Ascending aorta (tissue), 2 donors: ENCODE measurements around the gene GIGYF2. TPM values are rescaled to one million over a fixed set of nuclear protein-coding genes. Genes with fewer than 3 reads are reported as not detected.

Experiments
- DNase-seq, 2 donors: peaks; one replicate each; pipeline ENCODE4 v3.0.0-alpha.2; 2019; ENCODE audit warnings: low spot score in 2 of 2
- H3K27ac ChIP-seq, 2 donors: fragments of 200-600 bp; sonication (generic); one replicate each; pipeline ENCODE4 v1.5.1; 2016 to 2017; ENCODE audit warnings: mild to moderate bottlenecking in 1 of 2
- H3K27me3 ChIP-seq: fragments of 200-600 bp; sonication (generic); one replicate; pipeline ENCODE4 v1.5.1; 2017
- H3K36me3 ChIP-seq, 2 donors: fragments of 200-600 bp; sonication (generic); one replicate each; pipeline ENCODE4 v1.5.1; 2016
- H3K4me1 ChIP-seq, 2 donors: fragments of 200-600 bp; sonication (generic); one replicate each; pipeline ENCODE4 v1.5.1; 2016 to 2017; ENCODE audit warnings: mild to moderate bottlenecking in 1 of 2
- H3K4me3 ChIP-seq, 2 donors: fragments of 200-600 bp; sonication (generic); one replicate each; pipeline ENCODE4 v1.5.1; 2016 to 2017; ENCODE audit warnings: mild to moderate bottlenecking in 1 of 2
- H3K9me3 ChIP-seq, 2 donors: fragments of 200-600 bp; sonication (generic); one replicate each; pipeline ENCODE4 v1.5.1; 2016
- intact Hi-C: fragments of 100-400 bp; cut with DNase I; formaldehyde crosslinking; loops from one replicate; pipeline ENCODE4 v1.15.1; 2023
- total RNA-seq: library from RNA; depleted of rRNA; stranded (reverse); fragments of >200 nt; gene quantifications from one replicate; pipeline ENCODE4 v1.1.0, GENCODE V29; 2016
- TF ChIP-seq, protein P1 (sequence below), 3 experiments: fragments of 200-600 bp in 2 of 3; fragments of 450-650 bp in 1 of 3; sonication (generic) in 2 of 3; IDR thresholded peaks; one replicate each; pipeline ENCODE4 v1.5.1; 2016 to 2019; ENCODE audit warnings: antibody characterized with exemption in 3 of 3, mild to moderate bottlenecking in 1 of 3, moderate library complexity in 1 of 3

The GIGYF2 gene
- total RNA-seq, 1 donor from 2014 or later: 27.5 TPM

- intact Hi-C loops: no loop called here
- TF ChIP-seq, protein P1, sequence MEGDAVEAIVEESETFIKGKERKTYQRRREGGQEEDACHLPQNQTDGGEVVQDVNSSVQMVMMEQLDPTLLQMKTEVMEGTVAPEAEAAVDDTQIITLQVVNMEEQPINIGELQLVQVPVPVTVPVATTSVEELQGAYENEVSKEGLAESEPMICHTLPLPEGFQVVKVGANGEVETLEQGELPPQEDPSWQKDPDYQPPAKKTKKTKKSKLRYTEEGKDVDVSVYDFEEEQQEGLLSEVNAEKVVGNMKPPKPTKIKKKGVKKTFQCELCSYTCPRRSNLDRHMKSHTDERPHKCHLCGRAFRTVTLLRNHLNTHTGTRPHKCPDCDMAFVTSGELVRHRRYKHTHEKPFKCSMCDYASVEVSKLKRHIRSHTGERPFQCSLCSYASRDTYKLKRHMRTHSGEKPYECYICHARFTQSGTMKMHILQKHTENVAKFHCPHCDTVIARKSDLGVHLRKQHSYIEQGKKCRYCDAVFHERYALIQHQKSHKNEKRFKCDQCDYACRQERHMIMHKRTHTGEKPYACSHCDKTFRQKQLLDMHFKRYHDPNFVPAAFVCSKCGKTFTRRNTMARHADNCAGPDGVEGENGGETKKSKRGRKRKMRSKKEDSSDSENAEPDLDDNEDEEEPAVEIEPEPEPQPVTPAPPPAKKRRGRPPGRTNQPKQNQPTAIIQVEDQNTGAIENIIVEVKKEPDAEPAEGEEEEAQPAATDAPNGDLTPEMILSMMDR (IDR thresholded peaks at IDR 0.05): no peak
- Histone ChIP-seq H3K27ac (no peak overlapping the region), H3K4me1 (no peaks in the 10 kb centered on the region), H3K9me3 (peaks cover 0 to 18% of the 10 kb centered on the region in 2 donors), H3K27me3 (no peaks in the 10 kb centered on the region), H3K4me3 (no peak overlapping the region), H3K36me3 (peaks cover 23 to 74% of the 10 kb centered on the region in 2 donors)
- no peak for DNase-seq
Measured at GRCh38 chr2:232798187-232798586, 101.1 kb downstream of the GIGYF2 start.

GRCh38 chr2:232800166-232800565 is 103.0 kb downstream of the GIGYF2 start:
- Histone ChIP-seq H3K4me1 (no peaks in the 10 kb centered on the region), H3K9me3 (peaks cover 0 to 18% of the 10 kb centered on the region in 2 donors), H3K27ac (no peak overlapping the region), H3K4me3 (no peak overlapping the region), H3K36me3 (peaks cover 14 to 59% of the 10 kb centered on the region in 2 donors), H3K27me3 (no peaks in the 10 kb centered on the region)
- intact Hi-C loops: no loop called here
- DNase-seq: no peak
- TF ChIP-seq, protein P1 (IDR thresholded peaks at IDR 0.05): no peak

- TF ChIP-seq, protein P1 (IDR thresholded peaks at IDR 0.05): no peak
- Histone ChIP-seq H3K4me1 (no peaks in the 10 kb centered on the region), H3K36me3 (peaks cover 9 to 55% of the 10 kb centered on the region in 2 donors), H3K27ac (no peak overlapping the region), H3K4me3 (no peak overlapping the region), H3K9me3 (peaks cover 0 to 18% of the 10 kb centered on the region in 2 donors), H3K27me3 (no peaks in the 10 kb centered on the region)
- intact Hi-C loops: no loop called here
- no peak for DNase-seq
Measured at GRCh38 chr2:232802091-232802490, 105.0 kb downstream of the GIGYF2 start.

GRCh38 chr2:232809349-232810124 is 112.4 kb downstream of the GIGYF2 start:
- TF ChIP-seq, protein P1 (IDR thresholded peaks at IDR 0.05): no peak
- intact Hi-C loops: no loop called here
- DNase-seq: no peak
- H3K9me3 ChIP-seq: no peaks in the 10 kb centered on the region
- H3K27ac ChIP-seq: no peak overlapping the region
- no peaks in the 10 kb centered on the region for H3K4me1 ChIP-seq
- H3K27me3 ChIP-seq: no peaks in the 10 kb centered on the region
- H3K4me3 ChIP-seq: no peak overlapping the region
- peaks cover 62 to 73% of the 10 kb centered on the region in 2 donors for H3K36me3 ChIP-seq

GRCh38 chr2:232810444-232810843 is 113.3 kb downstream of the GIGYF2 start:
- no peak for DNase-seq

More at GRCh38 chr2:232810444-232810843, 113.3 kb downstream of the GIGYF2 start:
- TF ChIP-seq, protein P1 (IDR thresholded peaks at IDR 0.05): no peak
- Histone ChIP-seq H3K4me3 (no peak overlapping the region), H3K27ac (no peak overlapping the region), H3K27me3 (no peaks in the 10 kb centered on the region), H3K36me3 (peaks cover 70 to 79% of the 10 kb centered on the region in 2 donors), H3K4me1 (no peaks in the 10 kb centered on the region), H3K9me3 (no peaks in the 10 kb centered on the region)
- intact Hi-C loops: no loop called here
